Caco-2 (cell line): Measurements from ENCODE around the gene CLSTN2. TPM values are rescaled to one million over a fixed set of nuclear protein-coding genes. Genes with fewer than 3 reads are reported as not detected.

Experiments used
- BruUV-seq: library from RNA; stranded (reverse); fragments of 400-500 nt; replicated peaks from 2 replicates; lab custom pipeline; 2021; lab: Mats Ljungman, UMichigan
- CTCF ChIA-PET: fragments of 300-600 bp; sonication (Branson Sonifier 250); formaldehyde crosslinking; loops from one replicate; lab custom pipeline; 2022; ENCODE audit warnings: antibody characterized with exemption; lab: Charles Lee
- POLR2A ChIA-PET: fragments of 300-600 bp; sonication (Branson Sonifier 250); formaldehyde crosslinking; loops from one replicate; lab custom pipeline; 2022; ENCODE audit warnings: antibody characterized with exemption; lab: Charles Lee
- DNase-seq, 2 experiments: peaks; one replicate each; pipeline versions ENCODE4 v3.0.0 to v3.0.0-alpha.2; 2020 to 2022
- H3K27me3 ChIP-seq: replicated peaks from 2 replicates; pipeline ENCODE4 v1.6.0; 2011; ENCODE audit warnings: low read length; ENCODE audit not compliant: control insufficient read depth, insufficient read depth
- H3K36me3 ChIP-seq: 2 replicates; pipeline ENCODE4 v1.5.1; 2011; ENCODE audit warnings: low read length; ENCODE audit not compliant: control insufficient read depth, insufficient read depth
- H3K4me1 ChIP-seq: fragments of 250-450 bp; sonication (Bioruptor Pico); 2 replicates; pipeline ENCODE4 v1.5.1; 2020; ENCODE audit warnings: mild to moderate bottlenecking
- H3K4me3 ChIP-seq: 2 replicates; pipeline ENCODE4 v1.5.1; 2011; ENCODE audit warnings: low read depth, mild to moderate bottlenecking, control low read depth, low read length
- H3K9me3 ChIP-seq: fragments of 250-450 bp; sonication (Bioruptor Pico); 2 replicates; pipeline ENCODE4 v1.5.1; 2020; ENCODE audit warnings: mild to moderate bottlenecking, moderate library complexity
- H3K27ac Mint-ChIP-seq: one replicate; pipeline ENCODE4 v1.8.0; 2022; ENCODE audit warnings: mixed read lengths; ENCODE audit not compliant: unreplicated experiment
- H3K27me3 Mint-ChIP-seq: one replicate; pipeline ENCODE4 v1.8.0; 2022; ENCODE audit warnings: mixed read lengths; ENCODE audit not compliant: insufficient read depth, unreplicated experiment
- H3K36me3 Mint-ChIP-seq: one replicate; pipeline ENCODE4 v1.8.0; 2022; ENCODE audit warnings: mild to moderate bottlenecking, mixed read lengths; ENCODE audit not compliant: insufficient read depth, unreplicated experiment
- H3K4me1 Mint-ChIP-seq: one replicate; pipeline ENCODE4 v1.8.0; 2022; ENCODE audit warnings: low read depth, mixed read lengths; ENCODE audit not compliant: unreplicated experiment
- H3K4me3 Mint-ChIP-seq: one replicate; pipeline ENCODE4 v1.8.0; 2022; ENCODE audit warnings: mild to moderate bottlenecking, moderate library complexity, mixed read lengths; ENCODE audit not compliant: unreplicated experiment
- H3K9me3 Mint-ChIP-seq: one replicate; pipeline ENCODE4 v1.8.0; 2022; ENCODE audit warnings: mixed read lengths; ENCODE audit not compliant: unreplicated experiment
- intact Hi-C: fragments of 100-400 bp; cut with micrococcal nuclease; formaldehyde crosslinking; loops from one replicate; pipeline ENCODE4 v1.10.0; 2022; ENCODE audit not compliant: unreplicated experiment
- total RNA-seq: library from RNA; stranded (reverse); gene quantifications from 2 replicates; pipeline ENCODE4 v1.2.3, GENCODE V29; 2022
- TF ChIP-seq, protein P1 (sequence below), 2 experiments: fragments of 200-600 bp in 1 of 2; IDR thresholded peaks; 1 replicate in 1 of 2; 2 replicates in 1 of 2; pipeline versions ENCODE4 v1.5.1 to v1.8.0; 2011 to 2022; ENCODE audit warnings: antibody characterized with exemption in 1 of 2, control low read depth in 1 of 2, inconsistent platforms in 1 of 2, low read depth in 1 of 2, low read length in 1 of 2, mild to moderate bottlenecking in 1 of 2, moderate library complexity in 1 of 2; ENCODE audit not compliant: insufficient read depth in 1 of 2, severe bottlenecking in 1 of 2, unreplicated experiment in 1 of 2

CLSTN2 gene
- total RNA-seq, 1 experiment from 2014 or later, result 26.1 TPM

DNA sequence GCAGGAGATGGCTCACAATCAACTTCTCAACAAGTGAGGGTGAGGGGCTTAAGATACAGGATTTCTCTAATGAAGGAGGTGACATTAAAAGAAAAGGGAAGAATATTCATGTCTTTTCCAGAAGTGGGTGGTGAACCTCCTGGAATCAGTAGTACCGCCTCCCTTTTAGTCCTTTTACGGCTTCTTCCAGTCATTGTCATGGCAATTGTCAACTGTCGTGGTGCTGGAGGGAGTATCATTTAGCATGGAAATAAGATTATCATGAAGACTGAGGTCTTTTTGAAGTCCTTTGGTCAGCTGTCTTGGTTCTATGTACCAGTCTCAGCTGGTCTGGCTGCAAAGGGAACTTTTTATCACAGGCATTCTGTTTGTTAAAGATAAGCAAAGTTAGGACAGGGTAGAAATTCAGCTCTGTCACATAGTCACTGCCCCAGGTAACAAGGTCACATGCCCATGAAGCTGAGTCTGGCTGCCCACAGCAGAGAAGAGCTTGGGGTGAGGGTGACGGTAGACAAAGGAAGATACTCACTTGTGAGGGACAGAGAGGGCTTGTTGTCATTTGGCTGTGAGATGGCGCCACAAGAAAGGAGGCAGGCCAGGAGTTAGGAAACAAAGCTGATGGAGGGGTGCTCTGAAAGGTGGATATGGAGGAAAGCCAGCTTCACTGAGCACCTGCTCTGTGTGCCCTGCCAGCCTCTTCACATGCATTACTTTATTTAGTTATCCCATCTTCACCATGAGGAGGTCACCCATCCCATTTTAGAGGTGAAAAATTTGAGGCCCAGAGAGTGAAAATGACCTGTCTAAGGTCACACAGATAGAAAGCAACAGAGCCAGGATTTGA is 514.6 kb downstream of the CLSTN2 start:
- CTCF ChIA-PET, result no interaction called here
- no TSS peak for BruUV-seq
- H3K27me3 Mint-ChIP-seq, result no peaks in the 10 kb centered on the region
- intact Hi-C loops, result no loop called here
- Histone ChIP-seq H3K9me3 (no peaks in the 10 kb centered on the region), H3K36me3 (no peaks in the 10 kb centered on the region), H3K27me3 (no peaks in the 10 kb centered on the region), H3K4me1 (peaks cover 10% of the 10 kb centered on the region), H3K4me3 (no peak overlapping the region)
- no peaks in the 10 kb centered on the region for H3K36me3 Mint-ChIP-seq
- POLR2A ChIA-PET, result interaction anchor here (0.6 kb wide), 1 partner anchor 19 kb away, joined by 4 read pairs; no protein-coding TSS in a partner anchor
- peaks cover 7% of the 10 kb centered on the region for H3K4me1 Mint-ChIP-seq
- H3K9me3 Mint-ChIP-seq, result no peaks in the 10 kb centered on the region
- H3K4me3 Mint-ChIP-seq, result no peak overlapping the region
- H3K27ac Mint-ChIP-seq, result no peak overlapping the region
- peak; percentile 20 to 36 for DNase-seq
- TF ChIP-seq, protein P1, sequence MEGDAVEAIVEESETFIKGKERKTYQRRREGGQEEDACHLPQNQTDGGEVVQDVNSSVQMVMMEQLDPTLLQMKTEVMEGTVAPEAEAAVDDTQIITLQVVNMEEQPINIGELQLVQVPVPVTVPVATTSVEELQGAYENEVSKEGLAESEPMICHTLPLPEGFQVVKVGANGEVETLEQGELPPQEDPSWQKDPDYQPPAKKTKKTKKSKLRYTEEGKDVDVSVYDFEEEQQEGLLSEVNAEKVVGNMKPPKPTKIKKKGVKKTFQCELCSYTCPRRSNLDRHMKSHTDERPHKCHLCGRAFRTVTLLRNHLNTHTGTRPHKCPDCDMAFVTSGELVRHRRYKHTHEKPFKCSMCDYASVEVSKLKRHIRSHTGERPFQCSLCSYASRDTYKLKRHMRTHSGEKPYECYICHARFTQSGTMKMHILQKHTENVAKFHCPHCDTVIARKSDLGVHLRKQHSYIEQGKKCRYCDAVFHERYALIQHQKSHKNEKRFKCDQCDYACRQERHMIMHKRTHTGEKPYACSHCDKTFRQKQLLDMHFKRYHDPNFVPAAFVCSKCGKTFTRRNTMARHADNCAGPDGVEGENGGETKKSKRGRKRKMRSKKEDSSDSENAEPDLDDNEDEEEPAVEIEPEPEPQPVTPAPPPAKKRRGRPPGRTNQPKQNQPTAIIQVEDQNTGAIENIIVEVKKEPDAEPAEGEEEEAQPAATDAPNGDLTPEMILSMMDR (IDR thresholded peaks at IDR 0.05; ENCODE audit: insufficient read depth in 1 of 2, low read depth in 1 of 2, low read length in 1 of 2, severe bottlenecking in 1 of 2, unreplicated experiment in 1 of 2), result no peak

DNA sequence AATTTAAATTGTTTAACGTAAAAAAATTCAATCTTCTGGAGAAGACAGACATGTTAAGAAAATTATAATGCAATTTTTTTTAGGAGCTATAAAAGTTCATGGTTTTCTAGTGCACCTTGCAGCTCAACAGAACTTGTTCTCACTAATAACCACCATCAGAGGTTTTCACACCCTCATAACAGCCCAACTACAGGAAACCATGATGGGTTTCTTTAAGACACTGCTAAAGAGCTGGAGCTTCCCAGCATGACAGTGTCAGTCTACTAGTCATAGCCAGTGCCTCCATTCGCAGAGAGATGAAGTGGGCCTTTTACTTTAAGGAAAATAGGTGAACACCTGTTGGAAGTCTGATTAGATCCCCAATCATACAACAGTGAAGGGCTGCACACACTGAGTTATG is 518.8 kb downstream of the CLSTN2 start:
- POLR2A ChIA-PET, result no interaction called here

DNA sequence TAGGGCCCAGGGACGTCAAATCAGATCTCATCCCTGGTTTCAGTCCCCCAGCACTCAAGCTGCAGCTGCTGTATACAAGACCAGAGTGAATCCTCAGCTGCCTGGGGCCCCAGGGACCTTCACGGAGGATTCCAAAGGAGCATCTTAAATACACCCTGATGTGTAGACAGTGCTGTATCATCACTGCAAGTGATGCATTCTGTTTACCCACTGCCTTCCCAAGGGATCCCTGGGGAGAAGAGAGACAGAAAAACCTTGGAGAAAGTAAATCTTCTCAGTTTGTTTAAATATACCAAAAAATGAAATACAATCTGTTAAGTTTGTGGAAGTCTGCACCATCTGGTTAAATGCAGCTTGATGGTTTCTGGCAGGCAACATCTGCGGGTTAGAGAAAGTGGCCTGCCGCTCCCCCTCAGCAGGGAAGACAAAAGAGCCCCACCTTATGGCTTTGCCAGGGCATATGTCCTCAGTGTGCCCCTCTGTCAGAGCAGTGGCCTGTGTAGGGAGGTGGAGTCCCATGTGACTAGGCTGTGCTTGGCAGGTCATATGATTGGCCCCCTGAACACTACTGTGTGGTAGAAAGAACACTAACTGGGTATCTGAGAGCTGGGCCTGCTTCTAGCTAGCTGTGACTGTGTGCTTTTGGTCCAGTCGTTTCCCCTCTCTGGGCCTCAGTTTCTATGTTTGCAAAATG is 520.7 kb downstream of the CLSTN2 start:
- DNase-seq, result no peak
- no TSS peak for BruUV-seq
- H3K4me1 Mint-ChIP-seq, result peaks cover 6% of the 10 kb centered on the region
- Histone ChIP-seq H3K27me3 (no peaks in the 10 kb centered on the region; the same call in 1 of the 2 replicates), H3K36me3 (no peaks in the 10 kb centered on the region), H3K4me1 (no peaks in the 10 kb centered on the region), H3K9me3 (no peaks in the 10 kb centered on the region), H3K4me3 (no peak overlapping the region)
- ChIA-PET POLR2A (no interaction called here), CTCF (no interaction called here)
- TF ChIP-seq, protein P1 (IDR thresholded peaks at IDR 0.05; ENCODE audit: insufficient read depth in 1 of 2, low read depth in 1 of 2, low read length in 1 of 2, severe bottlenecking in 1 of 2, unreplicated experiment in 1 of 2), result no peak
- no peaks in the 10 kb centered on the region for H3K27me3 Mint-ChIP-seq
- intact Hi-C loops, result no loop called here
- no peak overlapping the region for H3K27ac Mint-ChIP-seq
- H3K4me3 Mint-ChIP-seq, result no peak overlapping the region
- no peaks in the 10 kb centered on the region for H3K36me3 Mint-ChIP-seq
- H3K9me3 Mint-ChIP-seq, result no peaks in the 10 kb centered on the region

More for the DNA sequence above, 518.8 kb downstream of the CLSTN2 start:
- TF ChIP-seq, protein P1 (IDR thresholded peaks at IDR 0.05; ENCODE audit: insufficient read depth in 1 of 2, low read depth in 1 of 2, low read length in 1 of 2, severe bottlenecking in 1 of 2, unreplicated experiment in 1 of 2), result no peak
- H3K27me3 ChIP-seq, result no peaks in the 10 kb centered on the region; the same call in 1 of the 2 replicates
- H3K9me3 Mint-ChIP-seq, result no peaks in the 10 kb centered on the region
- H3K4me3 ChIP-seq, result no peak overlapping the region
- no peak for DNase-seq
- no peaks in the 10 kb centered on the region for H3K36me3 ChIP-seq
- H3K27ac Mint-ChIP-seq, result no peak overlapping the region
- H3K27me3 Mint-ChIP-seq, result no peaks in the 10 kb centered on the region
- H3K4me1 ChIP-seq, result peaks cover 8% of the 10 kb centered on the region
- CTCF ChIA-PET, result no interaction called here
- intact Hi-C loops, result no loop called here
- no TSS peak for BruUV-seq
- no peaks in the 10 kb centered on the region for H3K36me3 Mint-ChIP-seq
- H3K4me1 Mint-ChIP-seq, result peaks cover 12% of the 10 kb centered on the region
- no peak overlapping the region for H3K4me3 Mint-ChIP-seq
- H3K9me3 ChIP-seq, result no peaks in the 10 kb centered on the region
